ENCODE measurements around the gene DESI1.

DNA sequence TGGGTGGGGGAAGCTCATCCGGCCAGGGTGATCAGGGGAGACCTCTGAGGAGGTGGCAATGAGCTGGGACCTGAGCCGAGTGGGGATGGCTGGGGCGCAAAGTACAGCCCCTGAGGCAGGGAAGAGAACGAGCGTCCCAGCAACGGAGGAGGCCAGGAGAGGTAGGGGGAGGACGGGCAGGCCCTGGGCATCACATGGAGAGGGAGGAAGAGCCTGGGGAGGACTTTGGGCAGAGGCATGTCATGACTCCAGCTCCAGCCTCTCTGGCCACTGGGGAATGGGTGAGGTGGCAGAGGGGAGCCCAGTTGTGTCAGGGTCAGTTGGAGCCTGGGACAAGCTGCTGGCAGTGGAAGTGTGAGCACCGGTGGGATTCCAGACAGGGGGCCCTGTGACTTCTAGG lies 42.7 kb downstream of the DESI1 start:
- TF ChIP-seq SIN3A (IDR thresholded peaks at IDR 0.05; ENCODE audit: low read depth) (no peak), SP1 (IDR thresholded peaks at IDR 0.05; ENCODE audit: low read depth) (no peak)
- TF ChIP-seq, protein P1, sequence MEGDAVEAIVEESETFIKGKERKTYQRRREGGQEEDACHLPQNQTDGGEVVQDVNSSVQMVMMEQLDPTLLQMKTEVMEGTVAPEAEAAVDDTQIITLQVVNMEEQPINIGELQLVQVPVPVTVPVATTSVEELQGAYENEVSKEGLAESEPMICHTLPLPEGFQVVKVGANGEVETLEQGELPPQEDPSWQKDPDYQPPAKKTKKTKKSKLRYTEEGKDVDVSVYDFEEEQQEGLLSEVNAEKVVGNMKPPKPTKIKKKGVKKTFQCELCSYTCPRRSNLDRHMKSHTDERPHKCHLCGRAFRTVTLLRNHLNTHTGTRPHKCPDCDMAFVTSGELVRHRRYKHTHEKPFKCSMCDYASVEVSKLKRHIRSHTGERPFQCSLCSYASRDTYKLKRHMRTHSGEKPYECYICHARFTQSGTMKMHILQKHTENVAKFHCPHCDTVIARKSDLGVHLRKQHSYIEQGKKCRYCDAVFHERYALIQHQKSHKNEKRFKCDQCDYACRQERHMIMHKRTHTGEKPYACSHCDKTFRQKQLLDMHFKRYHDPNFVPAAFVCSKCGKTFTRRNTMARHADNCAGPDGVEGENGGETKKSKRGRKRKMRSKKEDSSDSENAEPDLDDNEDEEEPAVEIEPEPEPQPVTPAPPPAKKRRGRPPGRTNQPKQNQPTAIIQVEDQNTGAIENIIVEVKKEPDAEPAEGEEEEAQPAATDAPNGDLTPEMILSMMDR (IDR thresholded peaks at IDR 0.05 in 2 of 3, conservative IDR thresholded peaks at IDR 0.05 in 1 of 3; ENCODE audit: borderline replicate concordance in 1 of 3, insufficient read depth in 1 of 3, low read depth in 2 of 3, low read length in 2 of 3) = no peak

Measured in HCT116 (cell line).